HUDEP-2 (cell line): ENCODE results near the gene SYNGR3.

Experiments
- DNase-seq, 76 experiments: peaks; one replicate each; lab custom pipeline; 2025; ENCODE audit not compliant: unreplicated experiment in 76 of 76; lab: John Stamatoyannopoulos, UW

Gene SYNGR3

DNA sequence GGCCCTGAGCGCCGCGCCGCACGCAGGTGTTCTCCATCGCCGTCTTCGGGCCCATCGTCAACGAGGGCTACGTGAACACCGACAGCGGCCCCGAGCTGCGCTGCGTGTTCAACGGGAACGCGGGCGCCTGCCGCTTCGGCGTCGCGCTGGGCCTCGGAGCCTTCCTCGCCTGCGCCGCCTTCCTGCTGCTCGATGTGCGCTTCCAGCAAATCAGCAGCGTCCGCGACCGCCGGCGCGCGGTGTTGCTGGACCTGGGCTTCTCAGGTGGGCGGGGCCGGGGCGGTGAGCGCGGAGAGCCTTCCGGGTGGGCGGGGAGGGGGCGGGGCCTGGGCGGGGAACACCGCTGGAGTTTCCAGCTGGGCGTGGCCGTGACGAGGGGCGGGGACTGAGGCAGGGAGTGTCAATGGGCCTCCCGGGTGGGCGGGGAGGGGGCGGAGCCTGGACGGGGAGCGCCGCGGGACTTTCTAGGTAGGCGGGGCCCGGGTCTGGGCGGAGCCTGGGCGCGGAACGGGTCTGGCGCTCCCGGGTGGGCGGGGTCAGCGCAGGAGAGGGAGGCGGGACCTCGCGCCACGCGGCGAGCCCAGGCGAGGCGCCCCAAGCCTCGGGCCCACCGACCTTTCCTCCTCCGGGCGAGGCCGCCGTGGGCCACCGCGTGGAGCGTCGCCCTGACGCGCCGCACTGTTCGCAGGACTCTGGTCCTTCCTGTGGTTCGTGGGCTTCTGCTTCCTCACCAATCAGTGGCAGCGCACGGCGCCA lies 2.4 kb downstream of the SYNGR3 start:
- DNase-seq = peak in 75 of 76 experiments; percentile 42 to 100 (median 98)

DNA sequence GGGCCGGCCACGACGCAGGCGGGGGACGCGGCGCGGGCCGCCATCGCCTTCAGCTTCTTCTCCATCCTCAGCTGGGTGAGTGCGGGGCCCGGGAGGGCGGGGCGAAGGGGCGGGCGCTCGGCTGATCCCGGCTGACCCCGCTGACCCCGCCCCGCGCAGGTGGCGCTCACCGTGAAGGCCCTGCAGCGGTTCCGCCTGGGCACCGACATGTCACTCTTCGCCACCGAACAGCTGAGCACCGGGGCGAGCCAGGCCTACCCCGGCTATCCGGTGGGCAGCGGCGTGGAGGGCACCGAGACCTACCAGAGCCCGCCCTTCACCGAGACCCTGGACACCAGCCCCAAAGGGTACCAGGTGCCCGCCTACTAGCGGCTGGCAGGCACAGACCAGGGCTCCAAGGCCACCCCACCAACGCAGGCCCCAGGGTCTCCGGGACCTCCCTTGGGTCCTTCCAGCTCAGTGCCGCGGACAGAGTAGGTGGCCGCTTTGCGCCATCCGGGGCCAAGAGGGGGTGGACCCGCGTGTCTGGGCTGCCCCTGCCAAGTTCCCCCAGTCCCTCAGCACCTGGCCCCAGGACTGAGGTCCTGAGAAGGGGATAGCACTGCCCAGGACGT lies 3.0 kb downstream of the SYNGR3 start:
- peak in 6 of 76 experiments; percentile 8 to 52 (median 30) for DNase-seq

DNA sequence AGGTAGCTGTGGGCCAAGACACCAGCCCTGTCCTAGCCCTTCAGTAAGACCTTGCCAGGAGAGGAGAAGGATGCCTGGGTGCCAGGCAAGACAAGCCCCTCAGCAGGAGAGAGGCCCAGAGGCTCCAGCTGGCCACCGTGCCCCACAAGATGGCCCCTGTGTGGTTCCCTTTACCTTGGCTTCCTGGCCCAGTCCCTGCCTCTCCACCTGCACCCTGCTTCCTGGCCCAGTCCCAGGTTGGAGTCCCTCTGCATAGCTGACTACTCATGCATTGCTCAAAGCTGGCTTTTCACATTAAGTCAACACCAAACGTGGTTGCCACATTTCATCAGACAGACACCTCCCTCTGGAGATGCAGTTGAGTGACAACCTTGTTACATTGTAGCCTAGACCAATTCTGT lies 4.0 kb downstream of the SYNGR3 start:
- DNase-seq = no peak

DNA sequence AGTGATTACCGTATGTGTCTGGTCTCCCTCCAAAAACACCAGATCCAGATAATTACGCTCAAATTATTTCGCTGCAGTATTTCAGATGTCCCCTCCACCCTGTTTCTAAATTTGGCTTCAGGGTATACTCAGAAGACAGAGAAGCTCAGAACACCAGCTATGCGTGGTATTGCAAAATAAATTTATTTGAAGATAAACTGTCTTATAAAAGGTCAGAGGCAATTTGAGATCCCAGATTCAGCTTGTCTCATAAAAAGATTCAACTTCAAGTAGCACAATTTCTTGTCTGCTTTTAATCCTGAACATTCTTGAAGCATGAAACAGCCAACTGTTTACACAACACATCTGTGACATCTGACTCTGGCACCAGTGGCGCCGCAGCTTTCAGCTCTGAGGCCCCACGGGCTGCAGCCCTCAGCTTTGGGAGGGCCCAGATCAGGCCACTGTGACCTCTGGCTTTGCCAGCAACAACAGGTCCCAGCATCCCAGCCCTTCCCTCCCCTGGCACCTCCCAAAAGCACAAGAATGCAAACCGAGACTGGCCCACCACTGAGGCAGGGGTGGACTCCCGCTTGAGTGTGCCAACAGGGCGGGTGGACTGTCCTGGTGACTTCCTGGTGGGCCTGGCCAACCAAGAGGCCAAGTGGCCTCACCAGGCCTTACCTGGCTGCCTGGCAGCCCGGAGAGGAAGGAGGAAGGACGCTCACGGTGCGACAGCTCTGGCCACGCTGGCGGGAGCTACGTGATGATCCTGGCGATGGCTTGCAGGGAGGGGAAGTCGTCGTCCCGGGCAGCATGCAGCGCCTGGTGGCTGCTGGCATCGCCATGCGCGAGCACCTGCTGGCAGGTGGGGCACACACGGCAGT lies 8.0 kb downstream of the SYNGR3 start:
- no peak for DNase-seq

DNA sequence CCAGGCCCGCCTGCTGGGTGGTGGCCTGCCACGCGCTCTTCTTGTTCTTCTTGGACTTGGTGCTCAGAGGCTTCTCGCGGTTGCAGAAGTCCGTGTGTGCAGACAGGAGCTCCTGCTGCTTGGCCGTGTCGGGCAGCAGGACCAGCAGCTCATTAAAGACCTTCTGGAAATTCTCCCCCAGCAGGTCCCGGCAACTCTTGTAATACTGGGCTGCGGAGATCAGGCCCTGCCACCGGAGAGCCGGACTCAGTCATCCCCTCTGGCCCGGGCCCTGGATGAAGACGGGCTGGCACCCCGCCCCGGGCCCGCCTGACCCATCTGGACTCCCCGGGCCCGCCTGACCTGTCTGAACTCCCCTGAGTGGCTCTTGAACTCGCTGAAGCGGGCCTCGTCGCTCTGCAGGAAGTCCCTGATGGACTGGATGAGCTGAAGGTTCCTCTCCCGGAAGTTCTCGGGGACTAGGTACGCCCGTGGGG lies 8.6 kb downstream of the SYNGR3 start:
- no peak for DNase-seq

DNA sequence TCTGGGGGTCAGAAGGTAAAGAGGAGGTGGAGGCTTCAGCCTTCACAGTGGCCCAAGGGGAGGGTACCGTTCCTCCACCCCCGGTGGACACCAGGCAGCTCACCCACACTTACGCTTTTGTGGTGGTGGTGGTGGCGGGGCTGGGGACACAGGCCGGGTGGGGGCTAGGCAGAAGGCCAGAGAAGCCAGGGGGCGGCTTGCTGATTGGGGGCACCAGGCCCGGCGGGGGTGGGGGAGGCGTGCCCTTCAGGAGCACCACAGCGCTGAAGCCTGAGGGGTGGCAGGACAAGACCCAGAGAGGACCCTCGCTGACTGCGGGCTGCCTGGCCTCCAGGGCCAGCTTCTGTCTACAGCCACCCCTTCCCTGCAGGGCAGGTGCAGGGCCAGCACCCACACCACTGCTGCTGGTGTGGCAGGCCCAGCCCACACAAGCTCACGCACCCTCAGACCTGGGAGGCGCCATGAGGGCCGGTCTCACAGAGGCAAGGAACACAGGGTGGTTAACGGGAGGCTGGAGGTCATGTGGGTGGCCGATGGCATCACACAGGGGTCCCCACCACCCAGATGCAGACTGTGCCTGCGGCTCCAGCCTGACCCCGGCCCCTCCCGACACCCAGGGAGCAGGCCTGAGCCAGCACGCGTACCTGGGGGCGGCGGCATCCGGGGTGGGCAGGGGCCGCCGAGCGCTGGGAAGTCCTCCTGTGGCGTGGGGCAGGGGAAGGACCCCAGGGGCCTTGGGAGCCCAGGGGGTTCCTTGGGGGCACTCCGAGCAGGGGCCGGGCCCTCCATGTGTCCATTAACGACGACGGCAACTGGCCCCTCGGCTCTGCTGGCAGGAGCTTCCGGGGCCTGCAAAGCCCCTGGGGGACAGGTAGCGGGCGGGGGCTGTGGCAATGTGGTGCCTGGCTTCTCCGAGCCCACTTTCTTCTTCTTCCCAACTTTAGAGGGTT lies 9.4 kb downstream of the SYNGR3 start:
- no peak for DNase-seq

- DNase-seq = no peak
Observed at GRCh38 chr16:1999866-2000514, 10.2 kb downstream of the SYNGR3 start.

DNA sequence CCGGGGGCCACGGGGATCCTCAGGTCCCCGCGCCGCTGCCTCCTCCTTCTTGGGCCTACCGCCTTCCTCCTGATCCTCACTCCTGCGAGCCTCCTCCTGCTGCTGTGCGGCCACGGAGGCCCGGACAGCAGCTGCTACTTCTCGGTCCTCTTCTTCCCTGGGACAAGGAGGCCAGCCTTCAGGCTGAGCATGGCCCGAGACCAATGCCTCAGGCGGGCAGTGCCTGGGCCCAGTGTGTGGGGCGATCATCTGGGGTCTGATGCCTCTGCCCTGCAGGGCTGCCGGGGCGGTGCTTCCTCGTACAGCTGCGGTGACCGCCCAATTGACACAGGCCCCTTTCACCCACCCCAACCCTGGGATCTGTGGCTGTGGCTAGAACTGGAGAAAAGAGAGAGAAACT lies 11.3 kb downstream of the SYNGR3 start:
- DNase-seq = no peak

DNA sequence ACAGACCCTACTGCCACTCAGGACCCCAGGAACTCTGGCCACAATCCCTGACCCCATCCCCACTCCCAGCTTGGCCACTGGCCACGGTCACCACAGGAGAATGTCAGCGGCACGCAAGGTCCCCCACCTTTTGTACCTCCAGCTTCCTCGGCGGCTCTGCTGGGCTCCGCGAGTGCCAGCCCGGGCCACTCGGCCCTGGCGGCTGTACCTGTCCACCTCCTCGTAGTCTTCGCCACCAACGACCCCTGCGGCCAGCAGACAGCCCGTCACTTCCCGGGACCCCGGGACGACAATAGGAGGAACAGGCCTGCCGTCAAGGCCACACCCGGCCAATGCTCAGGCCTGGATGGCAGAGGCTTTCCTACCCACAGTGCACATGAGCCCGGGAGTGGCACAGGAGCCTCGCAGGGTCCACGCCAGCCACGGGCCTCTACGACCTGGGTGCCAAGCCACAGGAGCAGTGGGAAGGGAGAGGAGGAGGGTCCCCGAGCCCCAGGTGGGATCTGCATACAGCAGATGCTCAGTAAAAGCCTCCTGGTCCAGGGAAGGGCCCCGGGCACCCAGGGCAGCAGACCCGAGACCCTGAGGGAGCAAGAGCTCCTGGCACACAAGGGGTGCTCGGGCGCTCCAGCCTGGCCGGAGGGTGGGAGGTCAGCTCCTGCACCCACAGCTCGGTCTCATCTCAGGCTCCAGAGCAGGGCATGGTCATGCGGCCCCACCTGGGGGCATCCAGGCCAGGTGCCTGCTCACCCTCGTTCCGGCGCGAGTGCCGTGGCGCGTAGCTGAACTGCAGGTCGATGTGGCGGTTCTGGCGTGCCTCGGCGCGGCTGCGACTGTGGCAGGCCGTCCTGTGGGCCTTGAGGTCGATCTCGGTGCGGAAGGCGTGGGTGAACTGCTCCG lies 11.9 kb downstream of the SYNGR3 start:
- no peak for DNase-seq

DNA sequence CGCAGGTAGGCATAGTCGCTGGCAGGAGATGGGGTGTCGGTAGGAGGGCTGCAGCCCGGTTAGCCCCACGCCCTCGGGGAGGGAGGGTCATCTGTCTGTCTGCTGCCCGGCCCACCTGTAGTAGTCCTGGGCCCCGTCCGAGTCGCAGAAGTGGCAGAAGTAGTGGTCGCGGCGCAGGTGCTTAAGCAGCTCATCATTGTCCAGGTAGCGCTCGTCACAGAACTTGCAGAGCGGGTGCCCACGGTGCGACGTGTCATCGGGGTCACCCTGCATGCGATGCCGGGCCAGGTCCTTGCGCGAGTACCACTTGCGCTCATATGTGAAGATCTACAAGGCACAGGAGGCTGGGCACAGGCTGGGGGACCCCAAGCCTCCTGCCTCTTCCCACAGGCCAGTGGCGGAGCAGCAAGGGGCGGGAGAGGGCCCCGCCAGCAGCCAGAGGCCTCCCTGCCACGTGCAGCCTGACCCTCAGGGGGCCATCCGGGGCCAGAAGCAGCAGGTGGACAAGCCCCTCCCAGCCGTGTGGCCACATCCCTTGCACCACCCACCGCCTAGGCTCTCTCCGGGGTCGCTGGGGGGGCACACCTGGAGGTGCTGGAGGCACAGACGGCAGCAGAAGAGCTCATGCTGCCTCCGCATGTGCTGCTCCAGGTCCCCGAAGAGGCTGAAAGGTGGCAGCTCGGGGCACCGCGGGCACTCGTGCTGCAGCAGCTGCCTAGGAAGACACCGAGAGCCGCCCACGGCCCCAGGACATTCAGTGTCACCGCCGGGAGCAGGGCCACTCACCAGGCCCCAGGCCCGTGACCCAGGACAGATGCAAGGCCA lies 12.8 kb downstream of the SYNGR3 start:
- DNase-seq = no peak

GRCh38 chr16:2003231-2003826 lies 13.6 kb downstream of the SYNGR3 start:
- DNase-seq = no peak

GRCh38 chr16:2003827-2004641 lies 14.3 kb downstream of the SYNGR3 start:
- DNase-seq = peak in 74 of 76 experiments; percentile 21 to 95 (median 85)

DNA sequence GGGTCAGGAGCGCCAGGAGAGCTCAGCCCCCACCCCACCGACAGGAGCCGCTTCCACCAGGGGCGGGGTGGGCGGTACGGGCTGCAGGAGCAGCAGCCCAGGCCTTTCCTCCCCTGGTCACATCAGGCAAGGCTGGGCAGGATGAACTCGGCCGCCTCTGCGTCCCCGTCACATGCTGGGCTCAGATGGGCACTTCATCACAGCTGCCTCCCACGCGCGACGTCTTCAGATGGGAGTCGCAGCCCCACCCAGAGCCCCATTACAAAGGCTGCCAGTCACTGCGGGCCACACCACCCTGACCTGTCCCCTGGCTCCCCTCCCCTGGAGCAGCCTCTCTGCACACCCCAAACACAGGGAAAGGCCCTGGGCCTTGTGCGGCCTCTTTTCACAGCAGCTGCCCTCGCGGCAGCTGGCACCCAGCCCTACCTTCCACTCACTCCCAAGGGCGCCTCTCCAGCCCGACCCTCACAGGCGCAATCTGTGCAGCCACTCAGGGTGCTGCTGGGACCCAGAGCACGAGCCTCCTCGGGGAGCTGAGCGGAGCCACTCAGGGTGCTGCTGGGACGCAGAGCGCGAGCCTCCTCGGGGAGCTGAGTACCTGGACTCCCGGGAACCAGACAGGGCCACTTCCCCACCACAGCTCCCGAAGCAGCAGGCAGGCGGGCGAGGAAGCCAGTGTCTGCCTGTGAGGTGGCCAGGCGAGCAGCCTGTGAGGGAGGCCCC lies 15.2 kb downstream of the SYNGR3 start:
- peak in 6 of 76 experiments; percentile 10 to 52 (median 20) for DNase-seq

- DNase-seq = peak in 15 of 76 experiments; percentile 5 to 42 (median 22)
Observed at GRCh38 chr16:2005646-2006045, 15.9 kb downstream of the SYNGR3 start.

- DNase-seq = no peak
Observed at GRCh38 chr16:2006317-2006716, 16.5 kb downstream of the SYNGR3 start.
